Kidney epithelial cell (primary cell): Measurements from ENCODE around the gene GALNT11. TPM values are rescaled to one million over a fixed set of nuclear protein-coding genes. Genes with fewer than 3 reads are reported as not detected.

Experiments
- DNase-seq: peaks from one replicate; pipeline ENCODE4 v3.0.0-alpha.2; 2010; ENCODE audit warnings: low read depth
- H3K27me3 ChIP-seq: 2 replicates; pipeline ENCODE4 v1.6.0; 2011; ENCODE audit warnings: low read length; ENCODE audit not compliant: control insufficient read depth, insufficient read depth
- H3K36me3 ChIP-seq: 2 replicates; pipeline ENCODE4 v1.5.1; 2011; ENCODE audit warnings: low read length; ENCODE audit not compliant: control insufficient read depth, insufficient read depth
- H3K4me3 ChIP-seq: 2 replicates; pipeline ENCODE4 v1.5.1; 2011; ENCODE audit warnings: low read depth, mild to moderate bottlenecking, control low read depth, low read length
- CTCF ChIP-seq: IDR thresholded peaks from 2 replicates; pipeline ENCODE4 v1.5.1; 2011; ENCODE audit warnings: mild to moderate bottlenecking, moderate library complexity, low read length, control low read depth, inconsistent platforms; ENCODE audit not compliant: insufficient read depth, poor library complexity, severe bottlenecking
- total RNA-seq: library from RNA; depleted of rRNA; stranded (reverse); fragments of >200 nt; gene quantifications from 2 replicates; pipeline ENCODE4 v1.2.3, GENCODE V29; 2015

Gene GALNT11
- total RNA-seq, 1 donor from 2014 or later, result 36.0 TPM

- no peak overlapping the region for H3K4me3 ChIP-seq
- H3K27me3 ChIP-seq, result no peaks in the 10 kb centered on the region
- no peak for TF ChIP-seq CTCF
- DNase-seq, result no peak
- peaks cover 2% of the 10 kb centered on the region for H3K36me3 ChIP-seq
Measured at GRCh38 chr7:152140067-152140466, 114.6 kb downstream of the GALNT11 start.

- Histone ChIP-seq H3K27me3 (no peaks in the 10 kb centered on the region), H3K36me3 (peaks cover 2% of the 10 kb centered on the region), H3K4me3 (no peak overlapping the region)
- no peak for TF ChIP-seq CTCF
- DNase-seq, result no peak
Measured at GRCh38 chr7:152140560-152140959, 115.1 kb downstream of the GALNT11 start.

GRCh38 chr7:152142976-152143595 is 117.6 kb downstream of the GALNT11 start:
- Histone ChIP-seq H3K27me3 (no peaks in the 10 kb centered on the region), H3K4me3 (no peak overlapping the region), H3K36me3 (peaks cover 2% of the 10 kb centered on the region)
- TF ChIP-seq CTCF, result no peak
- no peak for DNase-seq

- Histone ChIP-seq H3K4me3 (no peak overlapping the region), H3K27me3 (no peaks in the 10 kb centered on the region), H3K36me3 (no peaks in the 10 kb centered on the region)
- TF ChIP-seq CTCF, result no peak
- DNase-seq, result no peak
Measured at GRCh38 chr7:152144557-152145245, 119.2 kb downstream of the GALNT11 start.

- Histone ChIP-seq H3K4me3 (no peak overlapping the region), H3K27me3 (no peaks in the 10 kb centered on the region), H3K36me3 (no peaks in the 10 kb centered on the region)
- peak; percentile 73 for TF ChIP-seq CTCF
- peak; percentile 5 for DNase-seq
Measured at GRCh38 chr7:152145853-152146466, 120.5 kb downstream of the GALNT11 start.
